ENCODE measurements around the gene SP140. TPM values are rescaled to one million over a fixed set of nuclear protein-coding genes. Genes with fewer than 3 reads are reported as not detected.

SP140 gene
- total RNA-seq, 1 experiment from 2014 or later: not detected

GRCh38 chr2:230319211-230319862 is 93.8 kb downstream of the SP140 start:
- Mint-ChIP-seq H3K4me1 (ENCODE audit: low read depth, unreplicated experiment) (no peaks in the 10 kb centered on the region), H3K27me3 (ENCODE audit: insufficient read depth, unreplicated experiment) (no peaks in the 10 kb centered on the region), H3K27ac (ENCODE audit: unreplicated experiment) (no peak overlapping the region), H3K4me3 (ENCODE audit: unreplicated experiment) (no peak overlapping the region), H3K36me3 (ENCODE audit: insufficient read depth, unreplicated experiment) (no peaks in the 10 kb centered on the region), H3K9me3 (ENCODE audit: unreplicated experiment) (no peaks in the 10 kb centered on the region)
- Histone ChIP-seq H3K36me3 (ENCODE audit: control insufficient read depth, insufficient read depth, low read length) (no peaks in the 10 kb centered on the region), H3K27me3 (replicated peaks; ENCODE audit: control insufficient read depth, insufficient read depth, low read length) (no peaks in the 10 kb centered on the region), H3K9me3 (no peaks in the 10 kb centered on the region), H3K4me1 (no peaks in the 10 kb centered on the region), H3K4me3 (ENCODE audit: low read depth, low read length) (no peak overlapping the region)
- TF ChIP-seq CTCF (IDR thresholded peaks at IDR 0.05; ENCODE audit: insufficient read depth in 1 of 2, low read depth in 1 of 2, low read length in 1 of 2, severe bottlenecking in 1 of 2, unreplicated experiment in 1 of 2): no peak
- DNase-seq: no peak
- intact Hi-C loops (cut with micrococcal nuclease; ENCODE audit: unreplicated experiment): no loop called here
- CTCF ChIA-PET: no interaction called here
- BruUV-seq (replicated peaks): no TSS peak
- POLR2A ChIA-PET: no interaction called here

- intact Hi-C loops (cut with micrococcal nuclease; ENCODE audit: unreplicated experiment): no loop called here
- Histone ChIP-seq H3K4me3 (ENCODE audit: low read depth, low read length) (no peak overlapping the region), H3K4me1 (no peaks in the 10 kb centered on the region), H3K36me3 (ENCODE audit: control insufficient read depth, insufficient read depth, low read length) (no peaks in the 10 kb centered on the region), H3K9me3 (no peaks in the 10 kb centered on the region), H3K27me3 (replicated peaks; ENCODE audit: control insufficient read depth, insufficient read depth, low read length) (no peaks in the 10 kb centered on the region)
- no TSS peak for BruUV-seq (replicated peaks)
- DNase-seq: no peak
- Mint-ChIP-seq H3K4me1 (ENCODE audit: low read depth, unreplicated experiment) (no peaks in the 10 kb centered on the region), H3K9me3 (ENCODE audit: unreplicated experiment) (no peaks in the 10 kb centered on the region), H3K4me3 (ENCODE audit: unreplicated experiment) (no peak overlapping the region), H3K27ac (ENCODE audit: unreplicated experiment) (no peak overlapping the region), H3K36me3 (ENCODE audit: insufficient read depth, unreplicated experiment) (no peaks in the 10 kb centered on the region), H3K27me3 (ENCODE audit: insufficient read depth, unreplicated experiment) (no peaks in the 10 kb centered on the region)
- POLR2A ChIA-PET: no interaction called here
- no peak for TF ChIP-seq CTCF (IDR thresholded peaks at IDR 0.05; ENCODE audit: insufficient read depth in 1 of 2, low read depth in 1 of 2, low read length in 1 of 2, severe bottlenecking in 1 of 2, unreplicated experiment in 1 of 2)
- CTCF ChIA-PET: no interaction called here
Observed at GRCh38 chr2:230321031-230321430, 95.5 kb downstream of the SP140 start.

- POLR2A ChIA-PET: no interaction called here
- CTCF ChIA-PET: no interaction called here
- DNase-seq: no peak
- no peak for TF ChIP-seq CTCF (IDR thresholded peaks at IDR 0.05; ENCODE audit: insufficient read depth in 1 of 2, low read depth in 1 of 2, low read length in 1 of 2, severe bottlenecking in 1 of 2, unreplicated experiment in 1 of 2)
- H3K4me3 Mint-ChIP-seq (ENCODE audit: unreplicated experiment): no peak overlapping the region
- no peak overlapping the region for H3K27ac Mint-ChIP-seq (ENCODE audit: unreplicated experiment)
- no peaks in the 10 kb centered on the region for H3K9me3 Mint-ChIP-seq (ENCODE audit: unreplicated experiment)
- Histone ChIP-seq H3K4me3 (ENCODE audit: low read depth, low read length) (no peak overlapping the region), H3K9me3 (no peaks in the 10 kb centered on the region), H3K36me3 (ENCODE audit: control insufficient read depth, insufficient read depth, low read length) (no peaks in the 10 kb centered on the region), H3K27me3 (replicated peaks; ENCODE audit: control insufficient read depth, insufficient read depth, low read length) (no peaks in the 10 kb centered on the region), H3K4me1 (no peaks in the 10 kb centered on the region)
- H3K27me3 Mint-ChIP-seq (ENCODE audit: insufficient read depth, unreplicated experiment): no peaks in the 10 kb centered on the region
- no peaks in the 10 kb centered on the region for H3K36me3 Mint-ChIP-seq (ENCODE audit: insufficient read depth, unreplicated experiment)
- intact Hi-C loops (cut with micrococcal nuclease; ENCODE audit: unreplicated experiment): no loop called here
- no peaks in the 10 kb centered on the region for H3K4me1 Mint-ChIP-seq (ENCODE audit: low read depth, unreplicated experiment)
- no TSS peak for BruUV-seq (replicated peaks)
Observed at GRCh38 chr2:230322561-230323384, 97.2 kb downstream of the SP140 start.
